Stimulated activated CD4-positive, alpha-beta T cell treated with anti-CD3 and anti-CD28 coated beads, TNF-alpha, amount 100 ng/mL, for 1 hour (primary cell): Measurements from ENCODE around the gene PHF5A.

ENCODE experiments used
- DNase-seq, 3 donors: peaks; one replicate each; pipeline ENCODE4 v3.0.0-alpha.2; 2020; ENCODE audit warnings: low read depth in 3 of 3, low spot score in 1 of 3

PHF5A gene

GRCh38 chr22:41468381-41469217 is at the start of gene PHF5A, which contains the start of gene ACO2:
Gene PHF5A, minus strand, starts transcription at chr22:41468692. Its CDS starts 39 bp downstream, at chr22:41468653.
Gene ACO2, plus strand, starts transcription at chr22:41469117. Its CDS starts 30 bp downstream, at chr22:41469147.
- DNase-seq = peak; percentile 91 to 98 (median 95)

GRCh38 chr22:41518048-41518347 is 49.5 kb upstream of the PHF5A start:
- DNase-seq = no peak

- no peak for DNase-seq
Observed at GRCh38 chr22:41517172-41518047, 48.9 kb upstream of the PHF5A start.

GRCh38 chr22:41516462-41516861 is 48.0 kb upstream of the PHF5A start:
- no peak for DNase-seq

- no peak for DNase-seq
Observed at GRCh38 chr22:41513391-41513790, 44.9 kb upstream of the PHF5A start.

- DNase-seq = no peak
Observed at GRCh38 chr22:41512421-41513194, 44.1 kb upstream of the PHF5A start.

- no peak for DNase-seq
Observed at GRCh38 chr22:41511521-41511968, 43.1 kb upstream of the PHF5A start.

- no peak for DNase-seq
Observed at GRCh38 chr22:41508770-41509170, 40.3 kb upstream of the PHF5A start.

GRCh38 chr22:41507330-41508063 is 39.0 kb upstream of the PHF5A start:
- DNase-seq = no peak

GRCh38 chr22:41505511-41506220 is 37.2 kb upstream of the PHF5A start:
- DNase-seq = no peak

- DNase-seq = no peak
Observed at GRCh38 chr22:41504816-41505215, 36.3 kb upstream of the PHF5A start.

GRCh38 chr22:41504397-41504796 is 35.9 kb upstream of the PHF5A start:
- no peak for DNase-seq

- no peak for DNase-seq
Observed at GRCh38 chr22:41501209-41501608, 32.7 kb upstream of the PHF5A start.

GRCh38 chr22:41500303-41500702 is 31.8 kb upstream of the PHF5A start:
- DNase-seq = no peak

- DNase-seq = no peak
Observed at GRCh38 chr22:41499624-41500280, 31.3 kb upstream of the PHF5A start.

- DNase-seq = no peak
Observed at GRCh38 chr22:41498303-41498835, 29.9 kb upstream of the PHF5A start.

GRCh38 chr22:41491374-41492100 is 23.0 kb upstream of the PHF5A start:
- DNase-seq = no peak

GRCh38 chr22:41488596-41489385 is 20.3 kb upstream of the PHF5A start:
- DNase-seq = no peak
